GM12873 (cell line): ENCODE data around the gene ARHGAP18.

Experiments
- CTCF ChIP-seq: IDR thresholded peaks from 2 replicates; pipeline ENCODE4 v1.5.1; 2012; ENCODE audit warnings: low read depth, mild to moderate bottlenecking, moderate library complexity, low read length, control low read depth; ENCODE audit not compliant: insufficient read depth; ENCODE audit errors: missing control alignments

Gene ARHGAP18

GRCh38 chr6:129597023-129597713 lies 112.8 kb downstream of the ARHGAP18 start:
- no peak for TF ChIP-seq CTCF

GRCh38 chr6:129596522-129596921 lies 113.5 kb downstream of the ARHGAP18 start:
- TF ChIP-seq CTCF = no peak

DNA sequence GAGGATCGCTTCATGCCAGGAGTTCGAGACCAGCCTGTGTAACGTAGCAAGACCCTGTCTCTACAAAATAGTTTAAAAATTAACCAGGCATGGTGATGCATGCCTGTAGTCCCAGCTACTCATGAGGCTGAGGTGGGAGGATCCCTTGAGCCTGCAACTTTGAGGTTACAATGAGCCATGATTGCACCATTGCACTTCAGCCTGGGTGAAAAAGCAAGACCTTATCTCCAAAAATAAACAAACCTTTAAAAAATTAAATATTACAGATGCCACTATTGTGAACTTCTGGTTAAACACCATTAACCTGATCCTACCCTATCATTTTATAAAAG lies 116.8 kb downstream of the ARHGAP18 start:
- TF ChIP-seq CTCF = no peak

DNA sequence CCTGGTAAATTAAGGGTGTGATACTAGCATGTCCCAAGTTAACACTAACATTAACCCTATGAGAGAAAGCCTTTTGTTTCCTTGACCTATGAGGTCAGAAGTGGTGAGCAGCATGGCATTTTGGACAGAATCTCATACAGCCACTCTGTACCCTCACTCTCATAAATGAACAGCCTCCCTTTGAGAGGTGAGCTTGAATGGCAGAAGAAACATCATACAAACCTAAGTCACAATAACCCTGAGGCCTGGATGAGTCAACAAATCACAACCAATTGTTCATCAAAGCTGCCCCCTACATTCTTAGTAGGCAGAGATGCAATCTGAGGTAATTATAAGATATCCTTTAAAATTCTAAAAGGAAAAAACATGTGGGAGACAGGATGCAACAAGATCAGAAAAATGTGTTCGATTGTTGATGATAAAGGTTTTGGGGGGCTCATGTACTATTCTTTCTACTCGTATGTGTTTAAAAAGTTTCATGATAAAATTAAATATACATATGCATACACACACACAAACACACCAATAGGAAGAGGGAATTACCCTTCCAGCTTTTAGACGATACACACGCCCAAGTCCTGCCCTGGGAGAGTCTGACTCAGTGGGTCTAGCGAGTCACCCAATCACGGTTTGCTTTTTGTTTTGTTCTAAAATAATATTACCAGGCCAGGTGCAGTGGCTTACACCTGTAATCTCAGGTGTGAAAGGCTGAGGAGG lies 117.3 kb downstream of the ARHGAP18 start:
- TF ChIP-seq CTCF = no peak

DNA sequence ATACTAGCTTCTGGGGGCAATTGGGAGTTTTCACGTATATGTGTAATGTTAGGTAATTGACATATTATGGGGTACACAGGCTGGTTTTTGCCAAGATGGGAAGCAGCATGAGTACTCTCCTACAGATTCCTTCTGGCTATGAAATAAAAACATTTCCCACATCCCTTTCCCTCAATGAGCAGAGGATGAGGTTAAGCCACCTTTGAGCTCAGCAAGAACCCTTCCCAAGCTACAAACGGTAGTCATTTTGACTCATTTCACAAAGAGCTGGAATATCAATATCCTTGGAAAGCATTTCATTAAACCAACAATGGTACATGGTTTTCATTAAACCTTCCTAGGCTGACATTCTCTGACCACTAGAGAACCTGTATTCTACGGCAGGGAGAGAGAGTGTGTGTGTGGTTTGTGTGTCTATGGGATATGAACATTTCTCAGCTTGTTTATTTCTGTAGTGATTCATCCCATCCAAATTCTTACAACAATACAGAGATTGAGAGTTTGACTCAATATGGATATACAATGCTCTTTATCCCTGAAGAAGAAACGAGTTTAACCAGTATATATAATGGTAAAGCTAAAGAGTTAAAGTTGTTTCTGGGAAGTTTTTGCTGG lies 119.5 kb downstream of the ARHGAP18 start:
- TF ChIP-seq CTCF = no peak

DNA sequence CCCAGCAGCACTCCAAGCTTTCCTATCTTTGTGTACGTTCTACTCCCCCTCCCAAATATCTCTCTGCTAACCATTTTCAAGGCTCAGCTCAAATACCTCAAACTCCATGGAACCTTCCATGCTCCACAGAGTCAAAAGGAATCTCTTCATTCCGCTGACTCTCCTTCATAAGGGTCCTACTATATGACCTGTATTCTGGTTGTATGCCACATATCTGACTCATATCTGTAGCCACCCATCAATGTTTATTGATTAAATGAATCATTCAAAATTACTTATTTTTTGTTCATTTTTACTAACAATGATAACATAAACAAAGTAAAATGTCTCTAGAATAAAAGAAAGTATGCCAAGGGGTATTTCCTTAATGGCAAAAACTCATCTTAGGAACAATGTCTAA lies 123.2 kb downstream of the ARHGAP18 start:
- TF ChIP-seq CTCF = no peak

GRCh38 chr6:129583866-129584265 lies 126.1 kb downstream of the ARHGAP18 start:
- TF ChIP-seq CTCF = no peak
